GM19467 (cell line): ENCODE data around the gene POU2F3.

Source experiments
- ATAC-seq: cut with Tn5 transposase; IDR thresholded peaks from one replicate; pipeline ENCODE4 v1.9.1; 2021; ENCODE audit warnings: mild to moderate bottlenecking, moderate library complexity; ENCODE audit not compliant: unreplicated experiment

The POU2F3 gene

DNA sequence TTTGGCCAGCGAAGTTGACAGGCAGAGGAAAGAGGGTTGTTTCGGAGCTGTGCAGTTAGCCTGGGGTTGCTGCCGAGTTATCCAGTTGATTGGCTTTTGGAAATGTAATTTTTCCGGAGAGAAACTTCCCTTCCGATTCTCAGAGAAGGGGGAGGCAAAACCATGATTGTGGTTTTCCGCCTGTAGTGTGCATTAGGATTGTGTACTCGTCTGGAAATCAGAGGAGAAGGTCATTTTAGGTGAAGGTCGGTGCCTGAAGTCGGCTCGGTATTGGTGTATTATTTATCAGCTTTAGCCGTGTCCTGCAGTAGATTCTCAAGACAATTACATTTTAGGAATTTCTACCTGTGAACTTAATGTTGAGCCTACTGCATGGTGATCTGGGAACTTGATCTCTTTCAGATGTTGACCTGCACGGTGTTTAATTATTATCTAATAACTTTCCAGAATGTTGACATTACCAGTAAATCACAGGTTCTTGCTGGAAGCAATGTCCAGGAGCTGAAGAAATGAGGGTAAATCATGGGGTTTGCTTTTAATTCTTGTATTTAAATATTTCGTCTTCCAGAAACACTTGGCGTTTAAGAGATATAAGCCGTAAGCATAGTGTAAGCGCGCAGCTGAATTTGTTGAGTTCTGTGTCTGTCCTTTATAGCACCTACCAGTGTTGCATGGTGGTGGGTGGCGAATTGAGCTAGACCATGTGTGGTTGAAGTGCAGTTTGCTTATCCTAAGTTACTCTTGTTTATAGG lies 97.6 kb downstream of the POU2F3 start:
- no peak for ATAC-seq

DNA sequence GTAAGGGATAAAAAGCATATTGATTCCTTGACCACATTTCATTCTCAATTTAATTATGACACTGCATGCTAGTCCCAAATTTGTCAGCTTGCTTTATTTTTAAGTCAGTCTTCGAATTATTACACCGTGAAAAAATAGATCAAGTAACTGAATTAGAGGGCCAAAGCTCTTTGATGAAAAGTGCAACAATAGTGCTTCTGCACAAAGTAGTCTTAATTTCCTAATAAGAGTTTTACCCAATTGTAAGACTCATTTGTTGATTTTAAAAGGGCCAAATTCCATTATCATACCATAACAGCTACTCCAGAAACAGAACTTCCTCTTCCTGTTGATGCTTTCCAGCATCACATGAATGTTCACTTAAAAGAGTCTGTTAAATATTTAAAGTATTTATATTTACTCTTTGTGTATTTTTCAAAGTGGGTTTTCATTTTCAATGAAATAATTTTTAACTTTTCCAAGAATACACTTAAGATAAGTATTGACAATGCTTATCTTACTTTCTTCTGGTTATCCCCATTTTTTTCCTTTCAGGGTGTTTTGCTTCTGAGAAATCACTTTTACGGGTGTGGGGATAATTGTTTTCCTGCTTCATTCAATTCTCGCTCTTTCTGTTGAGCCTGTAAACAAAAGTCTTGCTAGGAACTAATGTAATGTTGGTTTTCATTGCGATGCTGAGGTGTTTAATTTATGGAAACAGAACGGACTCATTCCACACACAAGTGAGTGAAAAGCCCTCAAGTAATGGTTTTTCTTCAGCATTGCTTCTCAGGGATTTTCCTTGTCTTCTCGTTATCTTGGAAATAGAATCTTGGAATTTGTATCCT lies 98.4 kb downstream of the POU2F3 start:
- ATAC-seq, result no peak

DNA sequence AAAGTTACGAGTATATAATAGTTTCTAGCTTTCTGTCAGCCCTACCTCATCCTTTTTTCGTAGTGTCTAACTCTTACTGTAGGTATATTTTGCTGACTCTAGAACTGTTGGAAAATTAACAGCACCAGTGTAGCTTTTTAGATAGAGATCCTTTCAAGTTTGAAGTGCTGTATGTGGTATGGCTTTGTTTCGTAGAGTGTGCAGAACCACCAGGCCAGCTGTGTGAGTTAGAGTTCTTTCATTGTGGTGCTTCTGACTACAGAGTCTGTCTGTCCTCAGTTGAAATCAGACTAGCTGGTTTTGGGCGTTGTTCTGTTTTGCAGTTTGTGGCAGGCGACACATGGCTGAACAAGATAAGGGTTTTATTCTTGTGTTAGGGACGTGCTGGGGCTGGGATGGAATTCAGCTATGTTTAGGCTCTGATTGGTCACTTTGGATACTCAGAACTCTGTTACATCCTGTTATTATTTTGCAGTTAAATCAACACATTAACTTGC lies 99.5 kb downstream of the POU2F3 start:
- no peak for ATAC-seq

DNA sequence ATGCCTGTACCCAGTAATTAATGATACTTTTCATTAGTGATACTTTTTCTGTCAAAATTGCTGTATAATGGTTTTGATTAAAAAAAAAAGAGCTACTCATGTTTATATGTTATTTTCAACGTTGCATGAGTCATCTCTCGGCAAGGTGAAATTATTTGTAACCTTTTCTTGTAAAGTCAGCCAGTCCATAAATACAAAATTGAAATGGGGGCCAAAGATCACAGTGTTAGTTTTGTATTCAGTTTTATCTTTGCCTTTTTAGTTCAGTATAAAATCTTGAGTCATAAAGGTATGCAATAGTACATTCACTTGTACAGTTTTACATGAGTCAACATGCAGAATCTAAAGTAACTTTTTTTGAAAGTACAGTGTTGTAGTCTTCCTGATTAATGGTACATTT lies 100.6 kb downstream of the POU2F3 start:
- no peak for ATAC-seq

DNA sequence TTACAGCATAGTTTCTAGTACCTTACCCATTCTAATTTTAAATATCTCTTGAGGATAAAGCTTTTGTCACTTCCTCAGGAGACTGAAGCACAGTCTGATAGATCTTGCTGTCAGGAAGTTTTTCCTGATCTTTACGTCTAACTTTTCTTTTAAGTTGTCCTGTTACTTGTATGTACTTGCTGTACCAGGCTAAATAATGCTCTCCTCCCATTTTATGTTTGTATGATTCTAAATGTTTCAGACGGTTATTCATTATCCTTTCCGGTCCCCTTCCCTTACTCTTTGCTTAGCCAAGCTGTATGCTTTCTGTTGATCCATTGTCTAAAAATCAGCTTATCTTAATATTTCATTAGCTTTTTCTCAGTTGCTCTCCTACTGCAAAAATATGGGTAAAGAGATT lies 102.3 kb downstream of the POU2F3 start:
- no peak for ATAC-seq

DNA sequence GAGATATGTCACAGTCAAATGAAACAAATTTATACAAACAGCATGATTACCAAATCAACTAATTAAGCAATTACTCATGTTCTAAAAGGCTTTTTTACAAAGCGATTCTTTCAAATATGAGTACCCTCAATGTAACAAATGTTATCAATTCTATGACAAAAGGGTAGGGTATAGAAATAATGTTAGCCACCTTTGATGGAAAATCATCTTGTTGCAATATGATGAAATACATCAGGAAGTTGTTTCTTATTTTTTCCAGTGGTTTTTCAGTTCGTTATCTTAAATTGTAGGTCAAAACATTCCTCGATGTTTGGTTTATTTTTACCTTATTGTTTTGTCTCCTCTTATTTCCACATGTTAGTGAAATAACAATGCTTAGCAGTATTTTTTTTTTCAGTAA lies 102.7 kb downstream of the POU2F3 start:
- ATAC-seq, result no peak

DNA sequence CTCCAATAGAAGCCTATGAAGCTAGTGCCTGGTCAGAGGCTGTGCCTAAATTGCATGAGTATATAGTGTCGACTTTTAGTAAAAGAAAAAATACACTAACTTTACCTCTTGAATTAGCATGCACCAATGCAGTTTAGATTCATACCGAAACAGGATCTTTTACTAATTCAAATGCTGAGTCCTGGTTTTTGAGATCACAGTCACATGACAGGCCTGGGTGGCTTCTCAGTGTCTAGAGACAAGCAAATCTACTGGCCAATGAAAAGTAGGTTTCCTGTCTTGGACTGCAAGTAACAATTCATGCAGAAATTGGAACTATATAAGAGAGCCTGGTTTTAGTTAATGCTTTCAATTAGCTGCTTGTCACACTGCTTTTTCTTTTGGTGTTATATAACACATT lies 103.5 kb downstream of the POU2F3 start:
- ATAC-seq, result peak; percentile 43

DNA sequence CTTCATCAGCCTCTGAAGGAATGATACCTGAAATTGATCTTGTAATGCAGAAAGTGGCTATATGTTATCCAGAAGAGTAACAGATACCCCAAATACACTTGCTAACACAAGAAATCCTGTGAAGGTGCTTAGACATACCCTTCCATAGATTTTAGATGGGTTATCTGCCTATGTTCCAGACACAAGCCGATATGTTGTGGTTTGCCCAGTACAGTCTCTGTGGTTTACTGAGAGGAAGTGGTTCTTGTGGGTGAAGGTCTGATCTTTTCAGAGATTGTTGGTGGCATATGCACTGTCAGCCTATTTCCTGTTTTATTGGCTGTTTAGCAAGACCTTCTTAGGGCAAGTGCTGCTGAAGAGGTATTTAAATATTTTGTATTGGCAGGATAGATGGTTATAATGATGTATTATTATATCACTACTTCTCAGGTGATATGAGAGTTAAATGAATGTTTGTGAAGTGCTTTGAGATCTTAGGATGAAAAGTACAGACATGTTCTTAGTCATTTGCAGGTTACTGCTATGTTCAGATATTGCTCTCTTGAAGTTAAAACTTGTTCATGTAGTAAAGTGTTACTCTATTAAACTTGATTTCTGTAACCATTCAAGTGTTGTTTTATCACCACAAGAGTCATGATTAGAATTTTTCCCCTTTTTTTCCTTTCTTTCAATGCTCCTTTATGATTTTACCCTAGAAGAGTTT lies 104.5 kb downstream of the POU2F3 start:
- ATAC-seq, result peak; percentile 86

DNA sequence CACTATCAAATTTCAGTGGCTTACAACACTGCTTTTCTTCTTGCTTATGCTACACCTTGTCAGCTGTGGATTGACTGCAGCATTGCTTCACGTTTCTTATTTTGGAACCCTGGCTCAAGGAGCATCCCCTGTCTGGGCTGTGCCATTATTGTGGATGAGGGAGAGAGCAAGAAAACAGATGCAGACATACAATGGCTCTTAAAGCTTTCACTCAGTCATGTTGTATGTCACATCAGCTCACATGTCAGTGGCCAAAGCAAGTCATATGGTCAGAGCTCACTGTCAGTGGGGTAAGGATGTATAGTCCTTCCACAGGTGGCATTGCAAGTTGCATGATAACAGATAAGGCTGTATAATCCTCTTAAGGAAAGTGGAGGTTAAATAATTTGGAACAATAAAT lies 106.3 kb downstream of the POU2F3 start:
- ATAC-seq, result no peak

DNA sequence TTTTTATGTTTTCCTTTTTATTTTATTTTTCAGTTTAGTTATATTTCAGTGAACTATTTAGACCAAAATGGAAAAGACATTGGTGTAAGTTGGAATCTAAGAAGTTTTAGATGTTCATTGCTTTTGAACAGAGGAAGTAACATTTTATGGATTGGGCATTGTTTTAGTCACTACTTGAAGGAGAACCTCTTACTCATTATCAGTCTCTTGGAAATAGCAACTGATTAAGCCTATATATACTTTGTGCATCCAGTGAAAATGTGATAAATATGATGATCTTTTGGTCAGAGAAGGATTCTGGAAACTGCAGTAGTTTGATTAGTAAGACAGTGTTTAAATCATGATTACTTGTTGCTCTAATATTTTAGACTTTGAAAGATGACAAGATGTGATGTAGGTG lies 110.7 kb downstream of the POU2F3 start:
- no peak for ATAC-seq

DNA sequence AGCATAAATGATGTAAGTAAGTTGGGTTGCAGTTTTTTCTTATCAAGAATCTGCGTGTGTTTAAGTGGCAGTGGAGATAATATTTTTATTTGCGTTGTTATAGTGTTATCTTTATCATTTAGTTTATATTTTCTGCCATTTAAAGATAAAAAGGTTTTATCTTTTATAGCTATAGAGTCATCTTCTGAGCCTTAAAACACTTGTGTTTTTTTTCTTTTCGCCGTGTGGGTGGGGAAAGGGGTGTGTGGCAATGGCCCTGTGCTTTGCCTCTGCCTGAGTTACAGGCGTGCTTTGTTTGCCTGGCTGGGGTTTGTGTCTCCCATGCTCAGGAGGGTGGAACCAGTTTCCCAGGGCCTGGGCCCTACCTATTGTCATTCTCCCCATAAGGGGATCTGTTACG lies 112.5 kb downstream of the POU2F3 start:
- ATAC-seq, result no peak

DNA sequence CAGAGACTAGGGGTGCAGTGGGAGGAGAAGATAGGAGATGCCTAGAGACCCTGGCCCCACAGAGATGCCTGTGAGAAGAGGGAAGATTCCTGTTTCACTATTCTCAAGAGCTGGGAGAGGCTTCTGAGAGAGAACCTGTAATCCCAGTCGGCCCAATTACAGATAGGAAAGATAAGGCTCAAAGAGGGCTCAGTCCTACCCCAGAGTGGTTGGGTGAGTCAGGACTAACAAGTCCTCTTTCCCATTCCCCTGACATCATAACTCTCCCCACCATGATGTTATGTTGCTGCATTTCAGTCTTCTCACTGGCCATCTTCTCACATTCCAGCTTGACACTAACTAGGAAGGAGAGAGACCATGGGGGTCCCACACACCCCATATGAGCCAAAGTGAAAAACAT lies 114.1 kb downstream of the POU2F3 start:
- ATAC-seq, result no peak

DNA sequence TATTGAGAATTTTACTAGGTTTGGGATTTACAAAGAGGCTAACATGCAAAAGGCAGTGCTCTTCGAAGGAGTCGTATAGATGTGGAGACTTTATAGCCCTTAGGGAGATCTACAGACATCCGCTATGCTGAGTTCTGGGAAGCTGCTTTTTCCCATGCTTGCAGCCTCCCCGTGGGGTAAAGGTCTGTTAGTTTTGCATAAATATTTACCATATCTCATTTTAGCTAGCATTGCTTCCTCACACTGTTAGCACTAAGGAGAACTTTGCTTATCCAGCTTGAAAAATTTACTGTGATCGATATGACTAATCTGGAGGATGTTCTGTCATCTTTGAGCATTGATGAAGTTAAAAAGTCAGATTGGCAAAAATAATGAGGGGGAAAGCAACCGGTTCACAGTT lies 114.8 kb downstream of the POU2F3 start:
- no peak for ATAC-seq

DNA sequence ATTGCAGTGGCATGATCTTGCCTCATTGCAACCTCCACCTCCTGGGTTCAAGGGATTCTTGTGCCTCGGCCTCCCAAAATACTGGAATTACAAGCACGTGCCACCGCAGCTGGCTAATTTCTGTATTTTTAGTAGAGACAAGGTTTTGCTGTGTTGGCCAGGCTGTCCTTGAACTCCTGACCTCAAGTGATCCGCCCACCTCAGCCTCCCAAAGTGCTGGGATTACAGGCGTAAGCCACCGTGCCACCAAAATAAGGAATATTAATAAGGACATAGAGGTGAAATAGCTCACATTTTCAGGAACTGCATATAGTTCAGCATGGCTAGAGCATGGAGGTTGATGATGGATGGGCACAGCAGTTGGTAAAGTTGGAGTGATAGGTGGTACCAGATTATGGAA lies 117.7 kb downstream of the POU2F3 start:
- no peak for ATAC-seq

DNA sequence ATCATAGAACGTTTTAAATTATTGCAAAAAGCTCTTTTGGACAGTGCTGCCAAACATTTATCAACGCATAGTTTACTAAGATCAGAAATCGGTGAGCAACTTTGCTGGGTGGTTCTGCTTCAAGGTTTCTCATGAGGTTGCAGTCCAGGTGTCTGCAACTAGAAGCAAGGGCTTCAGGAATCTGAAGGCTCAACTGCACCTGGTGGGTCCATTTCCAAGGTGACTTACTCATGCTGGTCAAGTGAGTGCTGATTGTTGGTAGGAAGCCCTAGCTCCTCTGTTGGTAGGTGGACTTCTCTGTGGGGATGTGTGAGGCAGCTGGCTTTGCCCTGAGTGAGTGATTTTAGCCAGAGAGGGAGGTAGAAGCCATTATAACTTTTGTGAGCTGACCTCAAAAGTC lies 118.8 kb downstream of the POU2F3 start:
- no peak for ATAC-seq

DNA sequence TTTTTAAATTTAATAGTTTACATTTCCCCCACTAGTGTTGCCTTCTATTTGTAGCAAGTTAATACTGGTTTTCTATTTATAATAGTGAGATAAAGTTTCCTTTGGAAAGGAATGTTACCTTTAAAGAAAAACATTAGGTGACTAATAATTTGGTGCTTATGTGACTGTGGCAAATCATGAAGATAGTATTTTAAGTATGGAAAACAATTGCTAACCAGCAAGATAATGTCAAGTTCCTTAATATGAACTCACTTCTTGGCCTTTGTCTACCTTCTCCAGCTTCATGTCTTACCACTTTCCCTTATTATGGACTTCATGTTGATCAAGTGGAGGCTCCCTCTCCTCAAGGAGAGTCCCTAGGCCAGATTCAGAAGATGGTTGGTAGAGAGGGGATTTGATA lies 123.5 kb downstream of the POU2F3 start:
- no peak for ATAC-seq

DNA sequence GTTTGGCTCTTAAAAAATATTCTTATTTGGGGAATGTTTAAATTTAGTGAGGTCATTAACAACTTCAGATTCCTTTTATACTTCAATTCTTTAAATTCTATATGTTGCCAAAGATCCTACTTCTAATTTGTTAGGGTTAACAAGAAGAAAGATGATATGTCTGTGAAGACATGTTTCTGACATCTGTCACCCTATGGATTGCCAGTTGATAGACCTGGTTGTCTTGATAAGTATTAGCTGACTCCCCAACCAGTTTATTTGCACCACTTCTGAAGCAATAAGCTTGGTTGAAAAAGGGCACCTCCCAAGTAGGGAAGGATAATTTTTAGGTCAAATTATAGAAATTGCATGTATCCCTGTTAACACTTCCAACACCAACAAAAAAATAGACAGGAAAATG lies 125.6 kb downstream of the POU2F3 start:
- ATAC-seq, result no peak
